Measurements from ENCODE around the gene TTC19.
A peak's percentile ranks its signal among the peaks of the same experiment; 100 is the strongest.
"Not testable (repeated sequence)": the region's sequence is repeated elsewhere in the genome, so short reads cannot be mapped to it uniquely, and the experiment has no call there.

Gene TTC19

DNA sequence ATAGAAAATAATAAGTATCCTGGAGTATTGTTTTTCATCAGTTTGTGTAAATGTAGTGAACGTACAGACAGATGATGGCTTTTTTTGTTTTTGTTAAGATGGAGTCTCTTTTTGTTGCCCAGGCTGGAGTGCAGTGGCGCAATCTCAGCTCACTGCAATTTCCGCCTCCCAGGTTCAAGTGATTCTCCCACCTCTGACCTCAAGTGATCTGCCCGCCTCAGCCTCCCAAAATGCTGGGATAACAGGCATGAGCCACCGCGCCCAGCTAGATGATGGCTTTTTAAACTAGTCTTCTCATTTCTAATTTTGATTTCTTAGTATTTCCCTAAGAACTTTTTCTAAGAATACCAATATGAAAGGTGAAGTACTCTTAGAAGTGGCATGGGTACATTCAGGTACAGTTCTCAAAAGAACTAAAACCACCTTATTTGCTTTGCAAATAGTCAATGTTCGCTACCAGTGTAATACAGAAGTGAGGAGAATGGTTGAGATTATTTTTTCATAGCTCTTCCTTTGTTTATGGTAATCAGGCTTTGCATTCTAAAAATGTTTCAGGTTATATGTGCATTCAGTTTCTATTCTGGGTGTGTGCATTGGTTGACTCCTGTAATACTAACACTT is 34.2 kb downstream of the TTC19 start:
- no peak for DNase-seq (ENCODE audit: low read depth)

DNA sequence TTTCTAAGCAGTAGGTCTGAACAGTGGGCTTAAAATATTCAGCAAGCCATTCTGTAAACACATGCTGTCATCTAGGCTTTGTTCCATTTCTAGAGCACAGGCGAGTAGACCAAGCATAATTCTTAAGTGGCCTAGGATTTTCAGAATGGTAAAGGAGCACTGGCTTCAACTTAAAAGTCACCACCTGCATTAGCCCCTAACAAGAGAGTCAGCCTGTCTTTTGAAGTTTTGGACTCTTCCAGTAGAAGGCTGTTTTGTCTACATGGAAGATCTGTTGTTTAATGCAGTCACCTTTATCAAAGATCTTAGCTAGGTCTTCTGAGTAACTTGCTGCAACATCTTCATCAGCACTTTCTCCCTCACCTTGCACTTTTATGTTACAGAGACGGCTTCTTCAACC is 36.6 kb downstream of the TTC19 start:
- no peak for DNase-seq (ENCODE audit: low read depth)

GRCh38 chr17:16037636-16038035 is 38.0 kb downstream of the TTC19 start:
- no peak for DNase-seq (ENCODE audit: low read depth)

DNA sequence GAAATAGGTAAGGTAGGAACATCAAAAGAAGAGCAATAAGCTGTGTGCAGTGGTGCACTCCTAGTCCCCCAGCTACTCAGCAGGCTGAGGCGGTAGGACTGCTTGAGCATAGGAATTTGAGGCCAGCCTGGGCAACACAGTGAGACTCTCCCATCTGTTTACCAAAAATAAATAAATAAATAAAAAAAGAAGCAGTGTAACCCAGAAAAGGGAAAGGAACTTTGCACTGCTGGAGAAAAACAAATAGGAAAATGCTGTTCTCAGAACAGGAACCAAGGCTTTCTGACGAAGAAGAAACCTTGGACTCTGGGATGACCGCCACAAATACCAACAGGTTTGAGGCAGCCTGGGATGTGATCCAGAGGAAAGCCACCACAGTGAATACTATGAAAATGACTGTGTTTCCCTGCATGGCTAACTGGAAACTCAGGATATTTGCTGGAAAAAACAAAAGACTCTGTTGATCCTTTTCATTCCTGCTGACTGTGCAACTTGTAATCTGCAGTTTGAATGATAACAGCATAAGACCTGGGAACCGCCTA is 41.2 kb downstream of the TTC19 start:
- DNase-seq (ENCODE audit: low read depth): peak; percentile 78

- no peak for DNase-seq (ENCODE audit: low read depth)
Measured at GRCh38 chr17:16044487-16044886, 44.9 kb downstream of the TTC19 start.

GRCh38 chr17:16046966-16047365 is 47.3 kb downstream of the TTC19 start:
- DNase-seq (ENCODE audit: low read depth): peak; percentile 88

DNA sequence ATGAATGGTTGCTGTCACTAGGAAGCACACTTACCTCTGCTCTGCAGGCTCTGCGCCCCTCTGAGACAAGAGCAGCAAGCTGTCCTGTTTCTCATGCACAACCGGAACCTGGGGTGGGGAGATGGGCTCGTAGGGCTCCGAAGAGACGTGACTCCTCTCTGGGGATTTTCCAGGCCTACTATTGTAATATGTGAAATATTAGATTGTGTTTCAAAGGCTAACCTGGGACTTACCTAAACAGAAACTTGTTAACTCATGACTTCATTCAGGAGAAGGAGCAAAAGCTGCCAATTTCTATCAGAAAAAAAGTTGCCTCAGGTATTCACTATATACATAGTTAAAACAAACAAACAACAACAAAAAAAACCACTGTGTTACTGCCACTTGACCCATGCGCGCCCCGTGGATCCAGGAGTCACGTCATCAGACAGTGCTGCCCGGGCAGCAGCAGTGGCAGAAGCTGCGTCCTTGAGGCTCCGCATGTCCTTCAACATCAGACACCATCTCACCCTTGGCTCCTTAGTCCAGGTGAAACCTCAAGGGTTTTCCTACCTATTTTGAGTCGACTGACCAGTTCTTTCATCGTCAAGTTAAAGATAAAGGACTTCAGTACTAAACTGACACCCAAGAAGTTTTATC is 49.3 kb downstream of the TTC19 start:
- DNase-seq (ENCODE audit: low read depth): no peak

- no peak for DNase-seq (ENCODE audit: low read depth)
Measured at GRCh38 chr17:16050844-16051243, 51.2 kb downstream of the TTC19 start.

DNA sequence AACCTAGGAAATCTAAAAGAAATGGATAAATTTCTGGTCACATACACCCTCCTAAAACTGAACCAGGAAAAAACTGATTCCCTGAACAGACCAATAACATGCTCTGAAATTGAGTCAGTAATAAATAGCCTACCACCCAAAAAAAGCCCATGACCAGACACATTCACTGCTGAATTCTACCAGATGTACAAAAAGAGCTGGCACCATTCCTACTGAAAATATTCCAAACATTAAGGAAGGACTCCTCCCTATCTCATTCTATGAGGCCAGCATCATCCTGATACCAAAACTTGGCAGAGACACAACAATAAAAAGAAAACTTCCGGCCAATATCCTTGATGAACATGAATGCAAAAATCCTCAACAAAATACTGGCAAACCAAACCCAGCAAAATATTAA is 52.9 kb downstream of the TTC19 start:
- DNase-seq (ENCODE audit: low read depth): peak; percentile 22

- not testable (repeated sequence) for DNase-seq (ENCODE audit: low read depth)
Measured at GRCh38 chr17:16055139-16055538, 55.5 kb downstream of the TTC19 start.

- no peak for DNase-seq (ENCODE audit: low read depth)
Measured at GRCh38 chr17:16061631-16062030, 62.0 kb downstream of the TTC19 start.

GRCh38 chr17:16066125-16066524 is 66.5 kb downstream of the TTC19 start:
- no peak for DNase-seq (ENCODE audit: low read depth)

DNA sequence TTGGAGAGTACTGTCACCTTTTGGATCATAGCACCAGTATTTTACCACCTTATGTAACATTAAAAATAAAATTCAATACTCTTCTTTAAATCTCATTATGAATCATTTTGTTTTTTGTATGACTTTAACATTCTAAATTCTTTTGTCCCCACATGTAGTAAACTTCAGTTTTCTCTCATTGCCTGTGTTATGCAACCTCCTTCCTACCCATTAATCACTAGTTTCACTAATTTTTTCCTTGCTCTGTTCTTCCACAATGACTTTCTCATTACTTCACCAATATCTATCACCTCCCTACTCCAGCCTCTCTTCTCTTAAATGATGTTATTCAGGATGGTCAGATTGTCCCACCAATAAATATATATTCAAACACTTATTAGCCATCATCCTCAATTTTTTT is 68.7 kb downstream of the TTC19 start:
- peak; percentile 47 for DNase-seq (ENCODE audit: low read depth)

DNA sequence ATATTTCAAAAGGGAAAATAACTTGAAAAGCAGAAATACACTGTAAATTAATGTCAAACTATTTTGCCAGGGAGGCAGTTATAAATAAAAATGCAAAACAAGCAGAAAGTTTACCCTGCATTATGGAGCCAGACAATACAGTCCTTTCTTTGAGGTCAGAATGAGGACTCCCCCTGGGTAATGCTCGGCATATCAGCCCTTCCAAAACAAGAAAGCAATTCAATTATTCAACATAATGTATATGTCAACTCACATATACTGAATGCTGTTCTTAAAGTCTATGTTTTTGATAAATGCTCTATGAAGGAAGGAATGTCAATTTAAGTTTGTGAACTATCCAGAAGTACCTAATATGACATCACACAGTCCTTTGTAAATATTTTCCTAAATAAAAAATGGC is 72.4 kb downstream of the TTC19 start:
- no peak for DNase-seq (ENCODE audit: low read depth)

DNA sequence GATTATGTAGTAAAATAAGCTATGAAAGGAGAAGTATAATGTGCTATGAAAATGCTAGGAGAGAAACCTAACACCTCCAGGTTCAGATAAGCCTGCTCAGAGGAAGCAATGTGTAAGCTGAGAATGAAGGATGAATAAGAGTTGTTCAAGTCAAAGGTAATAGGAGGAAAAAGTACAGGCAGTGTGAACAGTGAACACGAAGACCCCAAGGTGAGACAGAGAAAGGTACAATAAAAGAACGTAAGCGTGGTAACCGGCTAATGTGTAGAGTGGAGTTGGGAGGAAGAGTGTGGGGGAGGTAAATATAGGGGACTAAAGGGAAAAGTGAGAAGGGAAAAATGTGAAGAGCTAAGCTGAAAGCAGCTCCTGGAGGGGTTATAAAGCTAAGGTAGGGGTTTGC is 74.2 kb downstream of the TTC19 start:
- DNase-seq (ENCODE audit: low read depth): no peak

- no peak for DNase-seq (ENCODE audit: low read depth)
Measured at GRCh38 chr17:16074423-16074822, 74.8 kb downstream of the TTC19 start.

- DNase-seq (ENCODE audit: low read depth): no peak
Measured at GRCh38 chr17:16075949-16076348, 76.3 kb downstream of the TTC19 start.

All from amniotic epithelial cell (primary cell).